H7 (cell line): ENCODE data around the gene PALM. TPM values are rescaled to one million over a fixed set of nuclear protein-coding genes. Genes with fewer than 3 reads are reported as not detected.
A peak's percentile ranks its signal among the peaks of the same experiment; 100 is the strongest.

Experiments used
- DNase-seq: peaks from one replicate; pipeline ENCODE4 v3.0.0; 2012
- H3K27me3 ChIP-seq: 2 replicates; pipeline ENCODE4 v1.6.0; 2011; ENCODE audit warnings: mild to moderate bottlenecking, low read length; ENCODE audit not compliant: control insufficient read depth, insufficient read depth
- H3K36me3 ChIP-seq: replicated peaks from 2 replicates; pipeline ENCODE4 v1.5.1; 2011; ENCODE audit warnings: low read length; ENCODE audit not compliant: control insufficient read depth, insufficient read depth
- H3K4me3 ChIP-seq: 2 replicates; pipeline ENCODE4 v1.5.1; 2011; ENCODE audit warnings: low read depth, mild to moderate bottlenecking, control low read depth, low read length, moderate library complexity; ENCODE audit not compliant: insufficient read depth
- total RNA-seq: library from RNA; depleted of rRNA; stranded (reverse); fragments of >200 nt; shearing (Covaris generic); gene quantifications from 2 replicates; pipeline ENCODE4 v1.2.3, GENCODE V29; 2014; rRNA removed

PALM gene
- total RNA-seq, 1 experiment from 2014 or later, result 28.7 TPM

DNA sequence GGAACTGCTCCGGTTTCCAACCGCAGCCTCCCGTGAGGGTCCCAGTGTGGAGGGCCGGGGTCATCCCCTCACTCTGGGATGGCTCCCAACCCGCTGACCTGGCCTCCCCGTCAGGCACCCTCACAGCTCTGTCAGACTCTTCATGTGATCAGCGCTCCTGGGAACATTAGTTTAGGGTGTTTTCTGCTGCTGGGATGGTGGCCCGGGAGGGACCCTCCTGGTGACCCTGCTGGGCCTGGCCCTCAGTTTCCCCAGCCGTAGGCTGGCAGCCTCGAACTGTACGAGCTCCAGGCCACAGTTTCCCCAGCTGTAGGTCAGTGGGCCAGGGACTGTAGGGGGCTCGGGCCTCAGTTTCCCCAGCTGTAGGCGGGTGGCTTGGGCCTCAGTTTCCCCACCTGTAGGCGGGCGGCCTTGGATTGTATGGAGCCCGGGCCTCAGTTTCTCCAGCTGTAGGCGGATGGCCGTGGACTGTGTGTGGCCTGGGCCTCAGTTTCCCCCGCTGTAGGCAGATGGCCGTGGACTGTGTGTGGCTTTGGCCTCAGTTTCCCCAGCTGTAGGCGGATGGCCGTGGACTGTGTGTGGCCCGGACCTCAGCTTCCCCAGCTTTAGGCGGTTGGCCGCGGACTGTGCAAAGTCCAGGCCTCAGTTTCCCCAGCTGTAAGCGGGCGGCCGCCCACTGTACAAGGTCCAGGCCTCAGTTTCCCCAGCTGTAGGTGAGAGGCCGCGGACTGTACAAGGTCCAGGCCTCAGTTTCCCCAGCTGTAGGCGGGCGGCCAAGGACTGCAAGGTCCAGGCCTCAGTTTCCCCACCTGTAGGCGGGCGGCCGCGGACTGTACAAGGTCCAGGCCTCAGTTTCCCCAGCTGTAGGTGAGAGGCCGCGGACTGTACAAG is 87.2 kb downstream of the PALM start:
- H3K4me3 ChIP-seq, result no peak overlapping the region; the same call in 1 of the 2 replicates
- peaks cover 14% of the 10 kb centered on the region for H3K36me3 ChIP-seq
- H3K27me3 ChIP-seq, result no peaks in the 10 kb centered on the region
- DNase-seq, result peak; percentile 13

DNA sequence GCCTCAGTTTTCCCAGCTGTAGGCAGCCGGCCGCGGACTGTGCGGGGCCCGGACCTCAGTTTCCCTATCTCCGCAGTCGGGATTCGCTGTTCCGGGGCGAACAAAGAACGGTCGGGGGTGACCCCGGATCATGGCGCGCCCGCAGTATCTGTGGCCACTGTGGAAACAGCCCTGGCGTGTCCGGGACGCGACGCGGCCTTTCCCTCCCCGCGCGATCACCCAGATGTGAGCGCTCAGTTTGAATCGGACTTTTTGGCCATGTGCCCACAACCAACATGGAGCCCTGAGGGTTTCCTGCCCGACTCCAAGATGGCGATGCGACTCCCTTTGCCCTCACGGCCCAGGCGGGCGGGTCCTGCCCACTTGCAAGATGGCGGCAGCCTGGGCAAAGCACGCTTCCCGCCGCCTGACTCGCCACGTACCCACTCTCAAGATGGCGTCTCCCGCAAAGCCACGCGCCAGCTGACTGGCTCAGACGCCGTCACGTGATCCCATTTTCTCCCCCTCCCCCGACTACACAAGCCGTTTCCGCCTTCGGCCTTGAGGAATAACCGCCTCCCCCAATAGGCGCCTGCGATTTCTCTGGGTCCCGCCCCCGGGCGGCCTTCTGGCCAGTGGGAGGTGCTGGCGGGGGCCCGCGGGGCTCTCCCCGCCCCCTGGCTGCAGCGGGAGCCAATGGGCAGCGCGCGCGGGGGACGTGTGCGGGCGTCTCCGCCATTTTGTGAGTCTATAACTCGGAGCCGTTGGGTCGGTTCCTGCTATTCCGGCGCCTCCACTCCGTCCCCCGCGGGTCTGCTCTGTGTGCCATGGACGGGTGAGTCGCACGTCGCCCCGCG is 88.2 kb downstream of the PALM start, which contains the start of gene PTBP1:
Gene PTBP1, plus strand, starts transcription at position 761 of the 836 bp plus-strand sequence. Its CDS starts 46 bp downstream, at position 807.
- Histone ChIP-seq H3K4me3 (peak within 1 kb of the TSS; percentile 90), H3K27me3 (no peaks in the 10 kb centered on the region), H3K36me3 (peaks cover 21% of the 10 kb centered on the region)
- DNase-seq, result peak; percentile 100

Other genes with a start within 250 kb of the PALM start
- gene SHC2, start 247.9 kb upstream of the PALM start, total RNA-seq, result 5.3 and 6.9 TPM in 2 replicates
- gene MADCAM1, start 212.4 kb upstream of the PALM start, total RNA-seq, result 0.70 TPM in 1 of 2 replicates, not detected in the other
- gene TPGS1, start 201.4 kb upstream of the PALM start, total RNA-seq, result 13.7 and 18.1 TPM in 2 replicates
- gene CDC34, start 177.2 kb upstream of the PALM start, total RNA-seq, result 180 and 192 TPM in 2 replicates
- 0.38 and 1.6 TPM in 2 replicates for gene GZMM, start 164.9 kb upstream of the PALM start, total RNA-seq
- gene BSG, start 136.3 kb upstream of the PALM start, total RNA-seq, result 1,035 and 1,167 TPM in 2 replicates
- gene HCN2, start 119.1 kb upstream of the PALM start, total RNA-seq, result 1.8 and 3.1 TPM in 2 replicates
- 120 and 128 TPM in 2 replicates for gene POLRMT, start 75.4 kb upstream of the PALM start, total RNA-seq
- not detected in 2 replicates for gene FGF22, start 69.1 kb upstream of the PALM start, total RNA-seq
- 119 and 128 TPM in 2 replicates for gene RNF126, start 45.7 kb upstream of the PALM start, total RNA-seq
- 7.4 and 9.7 TPM in 2 replicates for gene FSTL3, start 32.5 kb upstream of the PALM start, total RNA-seq
- not detected in 2 replicates for gene PRSS57, start 13.5 kb upstream of the PALM start, total RNA-seq
- gene MISP, start 42.2 kb downstream of the PALM start, total RNA-seq, result 0.11 and 0.31 TPM in 2 replicates
- 460 and 481 TPM in 2 replicates for gene PTBP1, start 88.5 kb downstream of the PALM start, total RNA-seq
- 52.0 and 53.8 TPM in 2 replicates for gene PLPPR3, start 113.0 kb downstream of the PALM start, total RNA-seq
- 0.85 and 1.3 TPM in 2 replicates for gene AZU1, start 118.9 kb downstream of the PALM start, total RNA-seq
- 0.66 TPM in 1 of 2 replicates, not detected in the other for gene PRTN3, start 132.1 kb downstream of the PALM start, total RNA-seq
- not detected in 2 replicates for gene ELANE, start 143.4 kb downstream of the PALM start, total RNA-seq
- 1.4 and 1.5 TPM in 2 replicates for gene CFD, start 150.7 kb downstream of the PALM start, total RNA-seq
- 29.5 and 36.2 TPM in 2 replicates for gene MED16, start 184.3 kb downstream of the PALM start, total RNA-seq
- not detected in 2 replicates for gene RNU6-9, start 184.5 kb downstream of the PALM start, total RNA-seq
- 47.5 and 49.9 TPM in 2 replicates for gene R3HDM4, start 204.3 kb downstream of the PALM start, total RNA-seq
- 0.67 and 1.4 TPM in 2 replicates for gene KISS1R, start 208.4 kb downstream of the PALM start, total RNA-seq
- gene ARID3A, start 217.1 kb downstream of the PALM start, total RNA-seq, result 85.4 and 92.6 TPM in 2 replicates